Forelimb muscle (tissue), 1 donor: ENCODE measurements around the gene LRMDA. TPM values are rescaled to one million over a fixed set of nuclear protein-coding genes. Genes with fewer than 3 reads are reported as not detected.
"Not testable (repeated sequence)": the region's sequence is repeated elsewhere in the genome, so short reads cannot be mapped to it uniquely, and the experiment has no call there.

Source experiments
- DNase-seq: peaks from one replicate; pipeline ENCODE4 v3.0.0-alpha.2; 2013; ENCODE audit warnings: low read depth
- polyA plus RNA-seq: library from polyadenylated mRNA; unstranded; fragments of 120-200 nt; gene quantifications from one replicate; pipeline ENCODE4 v1.2.1, GENCODE V29; 2013; ENCODE audit not compliant: insufficient read length

Gene LRMDA
- polyA plus RNA-seq, 1 donor = 5.1 TPM

DNA sequence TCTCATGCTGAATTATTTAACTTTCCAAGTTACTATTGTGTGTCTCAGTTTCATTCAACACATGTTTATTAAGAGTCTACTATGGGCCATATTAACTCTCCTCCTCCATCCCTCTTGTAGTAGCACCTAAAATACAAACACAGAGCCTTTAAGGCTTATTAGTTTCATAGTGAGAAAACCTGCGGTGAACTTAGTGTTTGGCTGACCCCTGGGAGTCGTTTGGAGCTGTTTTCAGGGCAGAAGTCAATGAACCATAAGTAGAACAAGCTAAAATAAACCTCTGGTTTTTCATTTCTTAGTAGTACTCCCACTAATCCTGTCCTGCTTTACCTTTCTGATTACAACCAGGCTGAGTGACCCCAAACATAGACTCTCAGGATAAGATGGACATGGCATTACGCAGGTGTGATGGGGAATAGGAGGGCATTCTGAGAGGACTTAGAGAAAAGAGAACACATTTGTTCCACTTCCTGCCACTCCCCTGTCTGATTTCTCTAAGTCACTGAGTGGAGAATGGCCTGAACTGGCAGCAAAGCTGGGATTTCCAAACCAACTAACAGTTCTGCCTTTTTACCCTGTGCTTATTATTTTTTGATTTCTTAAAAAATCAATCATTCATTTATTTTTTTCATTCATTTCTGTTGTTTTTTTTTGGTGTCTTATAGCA lies 74.5 kb downstream of the LRMDA start:
- DNase-seq = no peak

DNA sequence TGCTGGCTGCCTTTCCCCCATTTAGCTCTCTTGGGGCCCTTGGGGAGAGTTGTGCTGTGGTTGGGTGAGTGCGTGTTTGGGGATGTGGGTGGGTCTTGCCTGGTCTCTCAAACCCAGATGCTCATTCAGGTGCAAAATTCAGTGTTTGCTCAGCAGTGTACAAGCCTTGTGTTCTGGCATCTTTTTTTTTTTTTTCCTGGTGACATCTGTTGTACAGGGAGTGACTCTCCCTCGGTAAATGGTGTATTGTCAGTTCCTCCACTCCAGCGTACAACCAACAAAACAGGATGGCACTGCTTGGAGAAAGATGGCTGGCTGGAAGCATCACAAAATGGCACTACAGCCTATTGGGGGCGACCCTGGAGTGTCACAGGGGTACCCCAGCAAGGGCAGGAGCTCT lies 75.5 kb downstream of the LRMDA start:
- DNase-seq = no peak

- no peak for DNase-seq
Observed at GRCh38 chr10:75507469-75507868, 76.0 kb downstream of the LRMDA start.

DNA sequence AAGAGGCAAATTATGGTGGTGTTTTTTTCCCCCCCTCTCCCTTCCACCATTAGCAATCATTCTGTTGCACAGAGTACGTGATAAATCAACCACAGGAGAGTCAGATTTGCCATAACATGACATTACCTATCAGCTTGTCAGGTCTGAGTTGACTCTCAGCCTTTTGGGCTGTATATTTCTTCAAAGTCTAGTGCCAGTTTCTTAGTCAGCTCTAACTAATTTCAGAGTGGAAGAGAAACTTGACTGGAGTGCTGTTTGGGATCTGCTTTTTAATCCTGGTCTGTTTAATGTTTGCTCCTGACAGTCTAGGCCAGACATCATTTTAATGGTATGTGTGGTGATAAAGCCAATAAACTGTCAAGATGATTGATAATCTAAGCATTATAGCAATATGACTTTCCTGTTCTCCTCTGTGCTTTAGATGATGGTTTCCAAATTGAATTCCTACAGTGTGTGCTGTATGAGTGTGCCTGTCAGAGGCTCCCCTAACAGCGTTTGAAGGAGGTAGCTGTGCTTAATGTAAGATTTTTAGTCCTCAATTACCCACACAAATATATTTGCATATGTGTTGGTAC lies 76.9 kb downstream of the LRMDA start:
- peak; percentile 62 for DNase-seq

- no peak for DNase-seq
Observed at GRCh38 chr10:75508814-75509306, 77.4 kb downstream of the LRMDA start.

DNA sequence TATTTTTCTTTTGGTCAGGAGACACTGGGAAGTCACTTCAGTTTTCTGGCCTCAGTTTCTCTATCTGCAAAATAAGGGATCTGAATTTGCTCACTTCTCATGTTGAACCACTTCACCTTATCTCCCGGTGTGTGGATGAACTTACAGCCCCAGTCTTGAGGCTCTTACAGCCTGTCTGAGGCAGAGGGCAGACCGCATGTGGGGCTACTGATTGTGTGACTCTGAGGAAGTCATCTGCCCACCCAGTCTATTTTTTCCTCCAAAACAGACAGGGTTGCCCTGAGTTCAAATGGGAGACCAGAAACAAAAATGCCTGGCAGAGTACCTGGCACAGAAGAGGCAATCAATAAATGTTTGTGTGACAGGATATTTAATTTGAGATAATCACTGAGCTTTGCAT lies 78.3 kb downstream of the LRMDA start:
- no peak for DNase-seq

DNA sequence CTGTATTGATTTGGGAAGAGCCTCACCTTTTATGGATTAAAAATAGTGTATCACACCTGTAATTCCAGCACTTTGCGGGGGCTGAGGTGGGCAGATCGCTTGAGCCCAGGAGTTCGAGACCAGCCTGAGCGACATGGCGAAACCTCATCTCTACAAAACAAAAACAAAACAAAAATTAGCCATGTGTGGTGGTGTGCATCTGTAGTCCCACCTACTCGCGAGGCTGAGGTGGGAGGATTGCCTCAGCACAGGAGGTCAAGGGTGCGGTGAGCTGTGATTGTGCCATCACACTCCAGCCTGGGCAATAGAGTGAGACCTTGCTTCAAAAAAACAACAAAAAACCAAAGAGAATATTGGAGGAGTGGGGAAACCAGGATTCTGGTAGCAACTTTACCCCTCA lies 79.6 kb downstream of the LRMDA start:
- no peak for DNase-seq

DNA sequence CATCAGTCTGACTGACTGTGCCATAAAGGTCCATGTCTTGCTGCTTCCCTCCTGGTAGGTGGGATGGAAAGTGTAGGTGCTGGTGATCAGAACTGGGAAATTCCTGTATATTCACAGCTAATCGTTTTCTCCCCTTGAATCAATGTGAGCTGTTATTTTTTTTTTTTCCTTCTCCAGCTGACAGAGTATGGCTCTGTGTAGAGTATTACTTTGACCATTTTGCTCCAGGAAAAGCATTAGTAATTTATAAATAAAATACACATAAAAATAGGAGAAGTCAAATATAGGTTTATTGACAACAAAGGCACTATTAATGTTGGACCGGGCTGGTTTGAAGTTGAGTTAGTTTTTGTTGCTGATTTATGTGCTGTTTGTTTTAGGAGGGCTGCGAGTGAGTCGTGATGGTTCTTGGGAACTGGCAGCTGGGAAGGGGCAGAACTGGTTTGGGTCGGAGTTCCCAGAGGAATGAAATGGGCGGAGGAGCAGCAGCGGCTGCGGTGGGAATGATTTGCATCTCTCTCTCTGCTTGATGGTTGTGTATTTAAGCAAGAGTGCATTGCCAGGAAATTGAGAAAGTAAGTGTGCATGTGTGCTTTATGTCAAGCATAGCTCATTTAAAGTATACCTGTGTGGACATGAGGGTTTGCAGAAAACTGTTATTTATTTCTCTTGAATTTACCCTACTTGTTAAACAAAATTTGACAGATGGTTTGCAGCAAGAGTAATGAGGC lies 80.9 kb downstream of the LRMDA start:
- no peak for DNase-seq

- no peak for DNase-seq
Observed at GRCh38 chr10:75513292-75513885, 82.0 kb downstream of the LRMDA start.

GRCh38 chr10:75514830-75515229 lies 83.4 kb downstream of the LRMDA start:
- DNase-seq = no peak

DNA sequence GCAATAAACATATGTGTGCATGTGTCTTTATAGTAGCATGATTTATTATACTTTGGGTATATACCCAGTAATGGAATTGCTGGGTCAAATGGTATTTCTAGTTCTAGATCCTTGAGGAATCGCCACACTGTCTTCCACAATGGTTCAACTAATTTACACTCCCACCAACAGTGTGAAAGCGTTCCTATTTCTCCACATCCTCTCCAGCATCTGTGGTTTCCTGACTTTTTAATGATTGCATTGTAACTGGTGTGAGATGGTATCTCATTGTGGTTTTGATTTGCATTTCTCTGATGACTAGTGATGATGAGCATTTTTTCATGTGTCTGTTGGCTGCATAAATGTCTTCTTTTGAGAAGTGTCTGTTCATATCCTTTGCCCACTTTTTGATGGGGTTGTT lies 84.7 kb downstream of the LRMDA start:
- DNase-seq = not testable (repeated sequence)

- not testable (repeated sequence) for DNase-seq
Observed at GRCh38 chr10:75519213-75519612, 87.8 kb downstream of the LRMDA start.

- DNase-seq = not testable (repeated sequence)
Observed at GRCh38 chr10:75521194-75521829, 89.9 kb downstream of the LRMDA start.

DNA sequence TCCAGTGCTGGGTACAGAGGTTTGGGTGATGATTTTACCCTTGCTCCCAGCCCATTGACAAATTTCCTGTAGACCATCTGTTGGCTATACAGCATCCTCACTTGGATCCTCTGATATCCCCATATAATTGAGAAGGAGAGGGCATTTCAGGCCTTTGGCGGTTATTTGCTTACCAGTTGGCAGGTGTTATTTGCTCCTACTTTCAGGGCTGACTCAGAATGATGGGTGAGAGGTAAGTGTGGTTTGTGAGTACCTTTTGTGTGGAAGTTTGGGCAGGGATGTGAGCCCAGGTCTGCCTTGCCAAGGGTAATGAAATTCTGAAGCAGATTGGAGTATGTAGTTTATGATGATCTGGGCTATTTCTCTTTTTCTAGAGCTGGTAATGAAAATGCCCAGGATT lies 93.6 kb downstream of the LRMDA start:
- no peak for DNase-seq

DNA sequence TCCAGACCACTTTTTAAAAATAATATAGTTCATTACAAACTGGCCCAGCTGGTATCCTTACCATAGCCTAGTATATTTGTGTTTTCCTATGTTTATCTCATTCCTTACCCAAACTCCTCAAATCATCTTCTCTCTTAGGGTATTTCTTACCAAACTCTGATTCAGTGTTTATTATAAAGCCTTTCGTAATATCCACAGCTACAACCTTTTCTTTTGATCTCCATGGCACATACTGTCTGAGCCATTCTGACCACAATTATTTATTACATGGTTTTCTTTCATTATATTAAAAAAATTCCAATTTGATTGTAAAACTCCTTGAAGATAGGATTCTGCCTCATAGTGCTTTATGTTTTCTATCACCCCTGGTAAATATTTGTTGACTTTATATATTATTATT lies 94.2 kb downstream of the LRMDA start:
- DNase-seq = no peak

DNA sequence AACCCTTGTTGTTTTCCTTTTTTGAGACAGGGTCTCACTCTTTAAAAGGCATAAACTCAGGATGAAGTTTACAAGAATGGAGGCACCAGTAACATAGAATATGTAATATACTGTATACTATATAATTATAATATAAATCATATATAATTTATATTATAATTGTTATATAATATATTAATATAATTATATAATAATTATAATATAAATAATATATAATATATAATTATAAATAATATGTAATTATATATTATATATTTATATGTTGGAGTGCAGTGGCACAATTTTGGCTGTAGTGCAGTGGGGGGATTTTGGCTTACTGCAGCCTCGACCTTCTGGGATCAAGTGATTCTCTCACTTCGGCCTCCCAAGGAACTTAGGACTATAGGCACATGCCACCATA lies 96.1 kb downstream of the LRMDA start:
- no peak for DNase-seq

GRCh38 chr10:75528392-75528791 lies 97.0 kb downstream of the LRMDA start:
- DNase-seq = no peak

- DNase-seq = no peak
Observed at GRCh38 chr10:75530299-75530698, 98.9 kb downstream of the LRMDA start.

DNA sequence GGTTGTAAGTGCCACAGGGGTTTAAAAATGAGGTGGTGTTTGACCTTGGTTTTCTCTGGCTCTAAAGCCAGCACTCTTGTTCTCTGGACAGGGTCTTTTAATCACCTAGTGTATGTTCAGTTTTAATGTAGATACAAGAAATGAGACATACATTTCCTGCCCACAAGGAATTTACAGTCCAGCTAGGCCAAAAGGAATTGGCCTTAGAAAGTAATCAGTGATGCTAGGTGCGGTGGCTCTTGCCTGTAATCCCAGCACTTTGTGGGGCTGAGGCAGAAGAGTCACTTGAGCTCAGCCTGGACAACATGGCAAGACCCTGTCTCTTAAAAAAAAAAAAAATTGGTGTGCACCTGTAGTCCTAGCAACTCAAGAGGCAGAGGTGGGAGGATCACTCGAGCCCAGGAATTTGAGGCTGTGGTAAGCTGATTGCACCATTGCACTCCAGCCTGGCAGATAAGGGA lies 100.2 kb downstream of the LRMDA start:
- DNase-seq = no peak

DNA sequence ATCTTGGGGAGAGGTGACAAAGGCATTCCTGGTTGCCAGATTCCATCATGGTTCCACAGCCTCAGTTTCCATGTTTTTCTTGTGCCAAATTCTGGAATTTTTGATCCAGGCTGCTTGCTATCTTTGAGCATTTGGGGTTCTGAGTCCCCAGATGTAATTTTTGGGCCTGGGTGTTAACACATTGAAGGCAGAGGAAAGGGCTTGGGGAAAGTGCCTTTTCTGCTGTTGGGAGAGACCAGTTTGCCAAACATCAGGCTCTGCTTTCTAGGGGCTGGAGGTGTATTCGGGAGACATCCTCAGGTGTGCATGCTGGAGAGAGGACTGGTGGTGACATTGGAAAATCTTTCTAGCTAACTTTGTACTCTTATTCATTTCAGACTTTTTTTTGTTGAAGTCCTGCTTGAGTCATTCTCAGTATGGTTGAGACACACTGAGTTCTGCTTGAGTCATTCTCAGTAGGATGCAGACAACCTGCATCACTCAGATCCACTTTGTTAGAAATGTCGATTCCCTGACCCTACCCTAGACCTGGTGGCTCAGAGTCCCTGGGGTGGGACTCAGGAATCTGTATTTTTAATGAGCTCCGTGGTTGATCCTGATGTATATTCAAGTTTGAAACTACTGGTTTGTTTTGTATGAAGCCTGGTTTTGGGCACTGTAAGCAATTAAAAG lies 101.0 kb downstream of the LRMDA start:
- DNase-seq = no peak

DNA sequence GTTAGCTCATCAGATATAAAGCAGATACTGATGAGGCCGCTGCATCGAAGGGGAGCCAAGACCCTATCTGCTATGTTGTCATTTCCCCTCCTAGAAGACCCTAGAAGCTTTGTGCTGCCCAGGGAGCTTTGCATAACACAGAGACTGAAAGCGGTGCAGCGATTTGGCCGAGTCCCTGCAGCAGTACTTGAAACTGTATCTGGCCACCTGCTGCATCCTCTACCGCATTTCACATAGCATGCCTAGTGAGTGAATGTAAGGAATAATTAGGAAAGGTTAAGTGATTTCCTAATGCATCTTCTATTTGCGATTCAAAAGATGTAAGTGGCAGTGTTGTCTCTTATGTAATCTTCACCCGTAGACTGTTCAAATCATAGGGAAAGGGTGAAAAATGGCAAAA lies 106.7 kb downstream of the LRMDA start:
- DNase-seq = no peak
